Astrocyte of the spinal cord (primary cell): Measurements from ENCODE around the gene TNPO3.

Experiments
- DNase-seq: peaks from one replicate; pipeline ENCODE4 v3.0.0; 2011; ENCODE audit warnings: low read depth, low spot score
- H3K4me3 ChIP-seq: 2 replicates; pipeline ENCODE4 v1.5.1; 2011; ENCODE audit warnings: low read depth, mild to moderate bottlenecking, low read length, moderate library complexity
- in situ Hi-C: cut with HindIII; loops from 2 replicates; pipeline ENCODE4 v1.10.0; 2017; ENCODE audit warnings: low sequenced_read_pairs
- TF ChIP-seq, protein P1 (sequence below): IDR thresholded peaks from 2 replicates; pipeline ENCODE4 v1.5.1; 2012; ENCODE audit warnings: low read depth, mild to moderate bottlenecking, low read length, inconsistent platforms

Gene TNPO3

DNA sequence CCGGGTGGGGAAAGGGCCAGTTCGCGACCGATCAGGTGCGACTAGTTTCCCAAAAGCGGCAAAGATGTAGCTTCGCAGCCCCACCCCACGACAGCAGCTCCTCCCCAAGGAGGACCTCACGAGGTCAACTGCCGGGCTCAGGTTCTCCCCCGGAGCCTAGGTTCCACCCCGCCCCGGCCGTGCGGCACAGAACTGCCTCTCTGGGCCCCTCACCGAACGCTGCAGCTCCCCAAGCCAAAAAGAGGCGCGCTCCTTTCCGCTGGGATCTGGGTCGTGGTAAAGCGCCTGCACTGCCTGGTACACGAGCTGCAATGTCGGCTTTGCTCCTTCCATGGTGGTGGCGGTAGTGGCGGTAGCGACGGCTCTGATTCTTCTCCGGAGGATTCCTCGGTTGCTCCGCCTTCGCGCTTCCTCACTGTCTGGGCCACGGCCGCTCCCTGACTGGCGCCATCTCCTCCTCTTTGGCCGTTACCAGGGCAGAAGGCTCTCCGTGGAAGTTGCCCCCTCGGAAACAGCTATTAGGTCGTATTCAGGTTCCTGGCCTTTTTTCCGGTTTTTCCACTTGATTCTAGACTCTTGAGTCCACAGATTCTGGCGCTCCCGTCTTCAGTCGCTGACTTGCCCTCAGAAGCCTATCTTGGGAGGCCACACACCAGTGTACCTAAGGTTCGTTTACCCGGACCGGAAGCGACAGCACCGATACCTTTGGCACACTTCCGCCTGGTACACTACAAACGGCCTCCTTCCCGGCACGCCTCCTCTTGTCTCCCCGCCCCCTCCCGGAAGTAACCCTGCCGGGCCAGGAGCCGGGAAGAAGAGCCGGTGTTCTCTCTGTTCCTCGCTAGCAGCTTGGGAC lies at the start of gene TNPO3:
TSS of gene TNPO3 (minus strand) at position 674 of the 856 bp plus-strand sequence. CDS start at position 333, 341 bp downstream.
- TF ChIP-seq, protein P1, sequence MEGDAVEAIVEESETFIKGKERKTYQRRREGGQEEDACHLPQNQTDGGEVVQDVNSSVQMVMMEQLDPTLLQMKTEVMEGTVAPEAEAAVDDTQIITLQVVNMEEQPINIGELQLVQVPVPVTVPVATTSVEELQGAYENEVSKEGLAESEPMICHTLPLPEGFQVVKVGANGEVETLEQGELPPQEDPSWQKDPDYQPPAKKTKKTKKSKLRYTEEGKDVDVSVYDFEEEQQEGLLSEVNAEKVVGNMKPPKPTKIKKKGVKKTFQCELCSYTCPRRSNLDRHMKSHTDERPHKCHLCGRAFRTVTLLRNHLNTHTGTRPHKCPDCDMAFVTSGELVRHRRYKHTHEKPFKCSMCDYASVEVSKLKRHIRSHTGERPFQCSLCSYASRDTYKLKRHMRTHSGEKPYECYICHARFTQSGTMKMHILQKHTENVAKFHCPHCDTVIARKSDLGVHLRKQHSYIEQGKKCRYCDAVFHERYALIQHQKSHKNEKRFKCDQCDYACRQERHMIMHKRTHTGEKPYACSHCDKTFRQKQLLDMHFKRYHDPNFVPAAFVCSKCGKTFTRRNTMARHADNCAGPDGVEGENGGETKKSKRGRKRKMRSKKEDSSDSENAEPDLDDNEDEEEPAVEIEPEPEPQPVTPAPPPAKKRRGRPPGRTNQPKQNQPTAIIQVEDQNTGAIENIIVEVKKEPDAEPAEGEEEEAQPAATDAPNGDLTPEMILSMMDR: no peak
- in situ Hi-C loops: no loop called here
- H3K4me3 ChIP-seq: peak within 1 kb of the TSS; percentile 79
- DNase-seq: peak; percentile 91

DNA sequence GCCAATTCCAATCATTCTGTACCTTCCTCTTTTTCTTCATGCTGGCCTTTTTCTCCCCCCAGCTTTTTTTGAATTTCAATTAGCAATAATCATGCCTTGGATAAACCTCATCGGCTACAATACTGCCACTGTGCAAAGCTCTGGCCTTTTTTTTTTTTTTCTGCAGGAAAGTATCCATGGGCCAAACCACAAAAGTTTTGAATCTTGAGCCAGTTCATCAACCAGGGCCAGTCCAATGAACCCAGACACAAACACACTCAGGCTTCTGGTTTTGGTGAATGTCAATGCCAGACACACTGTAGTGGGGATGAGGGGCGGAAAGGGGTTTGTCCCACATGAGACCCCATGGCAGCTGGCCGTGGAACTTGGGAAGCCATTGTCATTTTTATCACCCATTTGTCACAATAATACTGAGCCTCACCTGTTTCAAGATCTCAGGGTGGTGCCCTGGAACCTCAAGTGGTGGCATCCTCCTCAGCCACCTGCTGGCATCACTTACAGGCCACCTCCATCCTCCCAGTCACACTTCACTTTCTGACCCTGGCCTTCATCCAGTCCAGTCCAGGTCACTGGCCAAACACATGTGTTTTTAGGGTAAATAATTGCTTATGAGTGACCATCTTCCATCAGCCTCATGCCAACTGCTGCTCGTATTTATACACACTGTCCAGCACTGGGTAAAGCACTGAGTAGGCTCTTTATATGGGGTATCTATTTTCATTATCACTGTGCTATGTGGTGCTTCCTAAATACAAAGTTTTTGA lies 48.8 kb upstream of the TNPO3 start:
- in situ Hi-C loops: no loop called here
- H3K4me3 ChIP-seq: no peak overlapping the region
- TF ChIP-seq, protein P1: no peak
- no peak for DNase-seq

DNA sequence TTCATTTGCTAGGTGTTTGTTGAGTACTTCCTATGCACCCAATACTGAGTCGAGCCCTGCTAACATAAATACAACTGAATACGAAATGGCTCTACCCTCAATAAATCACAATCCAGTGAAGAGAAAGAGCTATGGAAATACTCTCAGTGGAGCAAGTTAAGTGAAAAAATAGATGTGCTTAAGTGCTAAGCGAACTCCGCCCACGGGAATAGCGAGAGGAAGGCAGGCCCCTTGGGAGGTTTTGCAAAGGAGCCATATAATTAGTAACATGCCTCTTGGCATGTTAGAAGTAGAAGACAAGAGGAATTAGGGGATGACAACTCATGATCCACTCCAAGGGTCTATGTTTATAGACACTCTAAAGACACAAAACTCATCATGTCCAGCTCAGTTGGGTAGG lies 46.8 kb upstream of the TNPO3 start:
- TF ChIP-seq, protein P1: no peak
- no peak overlapping the region for H3K4me3 ChIP-seq
- no peak for DNase-seq
- in situ Hi-C loops: no loop called here

DNA sequence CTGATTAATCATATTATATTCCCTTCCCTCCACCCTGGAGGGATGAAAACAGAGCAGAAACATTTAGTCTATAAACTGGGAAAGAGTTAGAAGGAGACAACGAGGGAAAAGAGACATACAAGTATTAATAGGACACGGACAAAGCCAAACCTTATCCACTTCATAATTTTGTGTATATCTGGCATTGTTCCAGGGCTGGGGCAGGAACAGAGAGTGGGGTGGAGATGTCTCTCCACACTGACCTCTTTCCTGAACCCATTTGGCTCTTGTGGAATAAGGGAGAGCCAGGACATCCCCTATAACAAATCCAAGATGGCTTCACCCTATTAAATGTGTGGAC lies 45.9 kb upstream of the TNPO3 start:
- DNase-seq: no peak
- no peak overlapping the region for H3K4me3 ChIP-seq
- TF ChIP-seq, protein P1: no peak
- in situ Hi-C loops: no loop called here

DNA sequence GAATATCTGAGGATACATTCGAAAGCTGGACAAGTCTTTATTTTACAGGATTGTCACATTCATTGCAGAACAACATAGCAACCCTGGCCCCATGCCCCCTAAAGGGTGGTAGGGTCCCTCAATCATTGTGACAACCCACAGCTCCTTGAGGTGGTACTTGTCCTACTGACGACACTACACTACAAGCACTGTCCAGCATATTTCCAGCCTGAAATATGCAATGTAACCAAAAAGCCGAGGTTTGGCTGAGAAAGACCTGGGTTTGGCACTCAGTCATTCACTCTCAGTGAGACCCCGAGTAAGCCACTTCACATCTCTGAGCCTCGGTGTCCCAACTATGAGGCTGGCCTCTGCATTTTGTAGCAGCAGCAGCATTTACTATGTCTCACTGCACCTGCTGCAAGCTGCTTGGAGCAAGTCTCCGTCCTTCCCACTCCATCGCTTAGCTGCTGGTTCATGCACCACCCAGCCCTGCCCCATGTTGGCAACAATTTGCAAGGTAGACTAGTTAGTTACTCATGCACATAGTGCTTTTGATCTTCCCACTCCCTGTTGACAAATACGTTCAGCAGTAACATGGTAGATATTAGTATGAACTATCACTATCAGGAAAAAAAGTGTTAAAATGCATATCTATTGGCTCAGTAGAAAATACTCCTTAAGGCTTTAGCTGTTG lies 43.6 kb upstream of the TNPO3 start:
- in situ Hi-C loops: no loop called here
- DNase-seq: no peak
- TF ChIP-seq, protein P1: no peak
- H3K4me3 ChIP-seq: no peak overlapping the region

DNA sequence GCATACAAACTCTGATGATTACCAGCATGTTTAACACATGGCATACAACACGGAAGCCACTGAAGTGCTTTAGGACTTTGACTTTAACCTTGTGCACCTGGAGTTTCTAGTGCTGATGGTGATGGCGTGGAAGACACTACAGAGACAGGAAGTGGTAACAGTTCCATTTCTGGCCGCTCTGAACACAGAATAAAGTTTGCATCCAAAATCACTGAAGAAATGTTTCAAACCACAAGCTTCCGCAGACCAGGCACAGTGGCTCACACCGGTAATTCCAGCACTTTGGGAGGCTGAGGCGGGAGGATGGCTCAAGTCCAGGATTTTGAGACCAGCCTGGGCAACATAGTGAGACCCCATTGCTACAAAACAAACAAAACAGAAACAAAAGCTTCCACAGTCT lies 40.3 kb upstream of the TNPO3 start:
- TF ChIP-seq, protein P1: no peak
- H3K4me3 ChIP-seq: no peak overlapping the region
- in situ Hi-C loops: no loop called here
- DNase-seq: no peak
